ENCODE measurements around the gene ASRGL1. TPM values are rescaled to one million over a fixed set of nuclear protein-coding genes. Genes with fewer than 3 reads are reported as not detected.

Gene ASRGL1
- polyA plus RNA-seq, 2 of the 4 experiments (the other 2 are of a cell fraction) = 12.7 to 19.5 TPM

DNA sequence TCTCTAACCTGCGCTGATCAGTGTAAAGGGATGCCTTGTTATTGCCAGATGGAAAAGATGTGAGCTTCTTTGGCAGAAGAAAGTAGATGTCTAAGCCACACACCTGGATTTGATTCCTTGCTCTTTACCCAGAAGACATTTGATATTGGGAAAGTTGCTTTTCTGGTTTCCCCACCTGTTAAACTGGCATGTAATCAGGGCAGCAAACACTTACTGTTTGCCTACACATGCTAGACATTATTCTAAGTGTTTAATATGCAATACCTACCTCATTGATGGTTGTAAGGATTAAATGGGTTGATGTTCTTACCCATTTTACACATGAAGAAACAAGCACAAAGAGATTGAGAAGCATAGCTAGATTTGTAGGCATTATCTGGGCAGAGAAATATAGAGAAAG, 16.6 kb downstream of the ASRGL1 start:
- CTCF ChIA-PET = interaction anchor here (0.7 to 1.3 kb wide), 2 partner anchors 26 to 43 kb away, joined by 3 to 7 read pairs; no protein-coding TSS in a partner anchor
- Histone ChIP-seq H3K9me3 (no peaks in the 10 kb centered on the region), H3K4me2 (no peak overlapping the region), H3K4me3 (no peak overlapping the region), H3K4me1 (no peaks in the 10 kb centered on the region), H3K27ac (no peak overlapping the region)
- FAIRE-seq = no peak
- no peak for DNase-seq (ENCODE audit: low read depth in 1 of 2, low spot score in 1 of 2)
- 88% methylated on average over 1 of the region's 1 CpG for WGBS (ENCODE audit: missing lambda C conversion rate)
- ATAC-seq = no peak
- no peak for TF ChIP-seq FOSB (CRISPR knock-in tag; IDR thresholded peaks at IDR 0.05)
- TF ChIP-seq ELK1 (IDR thresholded peaks at IDR 0.05; ENCODE audit: low read depth, low read length) = no peak
- no peak for TF ChIP-seq BCL3 (IDR thresholded peaks at IDR 0.05)
- TF ChIP-seq, protein P1, sequence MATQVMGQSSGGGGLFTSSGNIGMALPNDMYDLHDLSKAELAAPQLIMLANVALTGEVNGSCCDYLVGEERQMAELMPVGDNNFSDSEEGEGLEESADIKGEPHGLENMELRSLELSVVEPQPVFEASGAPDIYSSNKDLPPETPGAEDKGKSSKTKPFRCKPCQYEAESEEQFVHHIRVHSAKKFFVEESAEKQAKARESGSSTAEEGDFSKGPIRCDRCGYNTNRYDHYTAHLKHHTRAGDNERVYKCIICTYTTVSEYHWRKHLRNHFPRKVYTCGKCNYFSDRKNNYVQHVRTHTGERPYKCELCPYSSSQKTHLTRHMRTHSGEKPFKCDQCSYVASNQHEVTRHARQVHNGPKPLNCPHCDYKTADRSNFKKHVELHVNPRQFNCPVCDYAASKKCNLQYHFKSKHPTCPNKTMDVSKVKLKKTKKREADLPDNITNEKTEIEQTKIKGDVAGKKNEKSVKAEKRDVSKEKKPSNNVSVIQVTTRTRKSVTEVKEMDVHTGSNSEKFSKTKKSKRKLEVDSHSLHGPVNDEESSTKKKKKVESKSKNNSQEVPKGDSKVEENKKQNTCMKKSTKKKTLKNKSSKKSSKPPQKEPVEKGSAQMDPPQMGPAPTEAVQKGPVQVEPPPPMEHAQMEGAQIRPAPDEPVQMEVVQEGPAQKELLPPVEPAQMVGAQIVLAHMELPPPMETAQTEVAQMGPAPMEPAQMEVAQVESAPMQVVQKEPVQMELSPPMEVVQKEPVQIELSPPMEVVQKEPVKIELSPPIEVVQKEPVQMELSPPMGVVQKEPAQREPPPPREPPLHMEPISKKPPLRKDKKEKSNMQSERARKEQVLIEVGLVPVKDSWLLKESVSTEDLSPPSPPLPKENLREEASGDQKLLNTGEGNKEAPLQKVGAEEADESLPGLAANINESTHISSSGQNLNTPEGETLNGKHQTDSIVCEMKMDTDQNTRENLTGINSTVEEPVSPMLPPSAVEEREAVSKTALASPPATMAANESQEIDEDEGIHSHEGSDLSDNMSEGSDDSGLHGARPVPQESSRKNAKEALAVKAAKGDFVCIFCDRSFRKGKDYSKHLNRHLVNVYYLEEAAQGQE (IDR thresholded peaks at IDR 0.05) = no peak
- no peak for TF ChIP-seq ZSCAN20 (CRISPR knock-in tag; IDR thresholded peaks at IDR 0.05)
- TF ChIP-seq MAFK (IDR thresholded peaks at IDR 0.05; ENCODE audit: partially characterized antibody) = no peak
- TF ChIP-seq NR3C1 (IDR thresholded peaks at IDR 0.05) = no peak
- TF ChIP-seq ESRRA (IDR thresholded peaks at IDR 0.05; ENCODE audit: borderline replicate concordance, low read length) = no peak
- TF ChIP-seq HES2 (IDR thresholded peaks at IDR 0.05) = no peak
- TF ChIP-seq TFCP2L1 (CRISPR knock-in tag; IDR thresholded peaks at IDR 0.05) = no peak
- no peak for TF ChIP-seq PBX3 (IDR thresholded peaks at IDR 0.05)
- TF ChIP-seq PHF8 (IDR thresholded peaks at IDR 0.05; ENCODE audit: borderline replicate concordance, low read depth) = no peak
- POLR2A ChIA-PET = no interaction called here

DNA sequence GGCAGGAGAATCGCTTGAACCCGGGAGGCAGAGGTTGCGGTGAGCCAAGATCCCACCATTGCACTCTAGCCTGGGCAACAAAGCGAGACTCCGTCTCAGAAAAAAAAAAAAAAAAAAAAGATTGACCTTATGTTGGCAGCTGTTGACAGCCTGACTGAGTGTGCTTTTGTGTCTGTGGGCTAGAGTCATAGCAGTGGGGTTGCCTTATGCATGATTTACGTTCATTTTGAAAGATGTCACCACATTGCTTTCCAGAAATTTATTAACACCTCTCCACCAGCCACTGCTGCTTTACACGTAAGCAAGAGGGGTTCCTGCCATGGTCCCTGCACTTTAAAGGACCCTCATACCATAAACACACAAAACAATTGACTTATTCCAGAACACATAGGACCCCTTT, 21.0 kb downstream of the ASRGL1 start:
- WGBS (ENCODE audit: missing lambda C conversion rate) = 93% methylated on average over 7 of the region's 7 CpGs
- DNase-seq (ENCODE audit: low read depth in 1 of 2, low spot score in 1 of 2) = no peak
- CTCF ChIA-PET = no interaction called here
- TF ChIP-seq HEYL (CRISPR knock-in tag; IDR thresholded peaks at IDR 0.05) (no peak), GATA3 (IDR thresholded peaks at IDR 0.05; ENCODE audit: borderline replicate concordance) (no peak), SREBF2 (IDR thresholded peaks at IDR 0.05) (no peak)
- no peak overlapping the region for H3K4me2 ChIP-seq
- no peak overlapping the region for H3K4me3 ChIP-seq
- no peaks in the 10 kb centered on the region for H3K4me1 ChIP-seq
- POLR2A ChIA-PET = no interaction called here
- no peak overlapping the region for H3K27ac ChIP-seq
- H3K9me3 ChIP-seq = no peaks in the 10 kb centered on the region
- no peak for ATAC-seq
- no peak for FAIRE-seq

DNA sequence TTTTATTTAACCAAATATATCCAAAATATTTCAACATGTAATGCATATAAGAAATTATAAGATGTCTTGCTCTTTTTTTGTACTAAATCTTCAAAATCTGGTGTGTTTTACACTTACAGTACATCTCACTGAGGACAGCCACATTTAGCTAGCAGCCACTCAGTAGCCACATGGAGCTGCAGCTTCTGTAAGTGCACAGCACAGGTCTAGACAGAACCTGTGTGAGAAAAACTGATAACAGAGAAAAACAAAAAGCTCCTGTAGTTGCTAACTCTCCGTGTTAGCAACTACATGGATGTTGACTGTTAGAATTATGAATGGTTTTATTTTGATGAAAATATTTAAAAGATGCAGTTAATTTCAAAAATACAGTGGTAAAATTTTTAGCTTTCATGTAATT, 22.2 kb downstream of the ASRGL1 start:
- no peaks in the 10 kb centered on the region for H3K4me1 ChIP-seq
- FAIRE-seq (no peak), DNase-seq (ENCODE audit: low read depth in 1 of 2, low spot score in 1 of 2) (no peak), ATAC-seq (no peak)
- WGBS (ENCODE audit: missing lambda C conversion rate) = 98% methylated on average over 1 of the region's 1 CpG
- H3K4me3 ChIP-seq = no peak overlapping the region
- no peak overlapping the region for H3K27ac ChIP-seq
- CTCF ChIA-PET = interaction anchor here (1.1 to 1.2 kb wide), 2 partner anchors 20 to 22 kb away, joined by 3 to 5 read pairs; no protein-coding TSS in a partner anchor
- H3K9me3 ChIP-seq = no peaks in the 10 kb centered on the region
- POLR2A ChIA-PET = no interaction called here
- H3K4me2 ChIP-seq = no peak overlapping the region
- TF ChIP-seq HES2 (IDR thresholded peaks at IDR 0.05) (no peak), RAD21 (conservative IDR thresholded peaks at IDR 0.05 in 1 of 2, IDR thresholded peaks at IDR 0.05 in 1 of 2) (no peak), ESRRA (IDR thresholded peaks at IDR 0.05; ENCODE audit: borderline replicate concordance, low read length) (no peak), PHF8 (IDR thresholded peaks at IDR 0.05; ENCODE audit: borderline replicate concordance, low read depth) (no peak), GATA3 (IDR thresholded peaks at IDR 0.05; ENCODE audit: borderline replicate concordance) (no peak), EHMT2 (IDR thresholded peaks at IDR 0.05; ENCODE audit: low read depth) (no peak), MYC (IDR thresholded peaks at IDR 0.05; ENCODE audit: borderline replicate concordance, low read length) (no peak), FOSB (CRISPR knock-in tag; IDR thresholded peaks at IDR 0.05) (no peak), CEBPB (IDR thresholded peaks at IDR 0.05) (no peak), RFX5 (IDR thresholded peaks at IDR 0.05) (no peak), CHD4 (IDR thresholded peaks at IDR 0.05; ENCODE audit: borderline replicate concordance) (no peak)
- TF ChIP-seq, protein P2, sequence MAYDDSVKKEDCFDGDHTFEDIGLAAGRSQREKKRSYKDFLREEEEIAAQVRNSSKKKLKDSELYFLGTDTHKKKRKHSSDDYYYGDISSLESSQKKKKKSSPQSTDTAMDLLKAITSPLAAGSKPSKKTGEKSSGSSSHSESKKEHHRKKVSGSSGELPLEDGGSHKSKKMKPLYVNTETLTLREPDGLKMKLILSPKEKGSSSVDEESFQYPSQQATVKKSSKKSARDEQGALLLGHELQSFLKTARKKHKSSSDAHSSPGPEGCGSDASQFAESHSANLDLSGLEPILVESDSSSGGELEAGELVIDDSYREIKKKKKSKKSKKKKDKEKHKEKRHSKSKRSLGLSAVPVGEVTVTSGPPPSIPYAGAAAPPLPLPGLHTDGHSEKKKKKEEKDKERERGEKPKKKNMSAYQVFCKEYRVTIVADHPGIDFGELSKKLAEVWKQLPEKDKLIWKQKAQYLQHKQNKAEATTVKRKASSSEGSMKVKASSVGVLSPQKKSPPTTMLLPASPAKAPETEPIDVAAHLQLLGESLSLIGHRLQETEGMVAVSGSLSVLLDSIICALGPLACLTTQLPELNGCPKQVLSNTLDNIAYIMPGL (CRISPR knock-in tag; IDR thresholded peaks at IDR 0.05; ENCODE audit: borderline replicate concordance) = no peak
- TF ChIP-seq, protein P3, sequence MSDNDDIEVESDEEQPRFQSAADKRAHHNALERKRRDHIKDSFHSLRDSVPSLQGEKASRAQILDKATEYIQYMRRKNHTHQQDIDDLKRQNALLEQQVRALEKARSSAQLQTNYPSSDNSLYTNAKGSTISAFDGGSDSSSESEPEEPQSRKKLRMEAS (IDR thresholded peaks at IDR 0.05) = no peak

Measured in A549 (cell line).